Hepatocyte (in vitro differentiated cells): Measurements from ENCODE around the gene GPR45.

Experiments used
- EZH2 ChIP-seq: fragments of 200-600 bp; sonication (generic); IDR thresholded peaks from 2 replicates; pipeline ENCODE4 v1.6.1; 2016; ENCODE audit warnings: antibody characterized with exemption, mild to moderate bottlenecking, borderline replicate concordance
- EZH2phosphoT487 ChIP-seq: fragments of 200-600 bp; sonication (generic); IDR thresholded peaks from one replicate; pipeline ENCODE4 v1.6.1; 2018; ENCODE audit warnings: antibody characterized with exemption, mild to moderate bottlenecking, low read depth, moderate library complexity; ENCODE audit not compliant: unreplicated experiment, severe bottlenecking
- TF ChIP-seq, protein P1 (sequence below): fragments of 200-600 bp; sonication (generic); IDR thresholded peaks from 2 replicates; pipeline ENCODE4 v1.5.1; 2016; ENCODE audit warnings: antibody characterized with exemption, mild to moderate bottlenecking; ENCODE audit not compliant: poor library complexity

DNA sequence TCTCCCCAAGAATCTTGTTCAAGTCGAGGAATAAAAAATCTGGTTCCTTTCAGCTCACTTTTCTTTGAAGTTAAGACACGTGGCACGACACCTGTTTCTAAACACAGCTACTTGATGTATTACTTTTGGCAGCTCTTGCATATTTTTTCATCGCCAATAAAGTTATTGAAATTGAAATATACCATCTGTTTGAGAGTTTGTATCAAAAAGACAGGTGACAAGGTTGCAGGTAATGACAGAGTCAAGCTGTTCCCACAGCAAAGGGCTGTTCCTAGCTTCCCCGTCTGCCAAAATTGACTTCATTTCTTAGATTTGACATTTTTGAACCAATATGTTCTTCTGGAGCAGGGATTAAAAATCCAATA lies 5.5 kb upstream of the GPR45 start:
- TF ChIP-seq, protein P1, sequence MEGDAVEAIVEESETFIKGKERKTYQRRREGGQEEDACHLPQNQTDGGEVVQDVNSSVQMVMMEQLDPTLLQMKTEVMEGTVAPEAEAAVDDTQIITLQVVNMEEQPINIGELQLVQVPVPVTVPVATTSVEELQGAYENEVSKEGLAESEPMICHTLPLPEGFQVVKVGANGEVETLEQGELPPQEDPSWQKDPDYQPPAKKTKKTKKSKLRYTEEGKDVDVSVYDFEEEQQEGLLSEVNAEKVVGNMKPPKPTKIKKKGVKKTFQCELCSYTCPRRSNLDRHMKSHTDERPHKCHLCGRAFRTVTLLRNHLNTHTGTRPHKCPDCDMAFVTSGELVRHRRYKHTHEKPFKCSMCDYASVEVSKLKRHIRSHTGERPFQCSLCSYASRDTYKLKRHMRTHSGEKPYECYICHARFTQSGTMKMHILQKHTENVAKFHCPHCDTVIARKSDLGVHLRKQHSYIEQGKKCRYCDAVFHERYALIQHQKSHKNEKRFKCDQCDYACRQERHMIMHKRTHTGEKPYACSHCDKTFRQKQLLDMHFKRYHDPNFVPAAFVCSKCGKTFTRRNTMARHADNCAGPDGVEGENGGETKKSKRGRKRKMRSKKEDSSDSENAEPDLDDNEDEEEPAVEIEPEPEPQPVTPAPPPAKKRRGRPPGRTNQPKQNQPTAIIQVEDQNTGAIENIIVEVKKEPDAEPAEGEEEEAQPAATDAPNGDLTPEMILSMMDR = no peak
- TF ChIP-seq EZH2 (no peak), EZH2phosphoT487 (no peak)
